ENCODE data around the gene CCDC167.

DNA sequence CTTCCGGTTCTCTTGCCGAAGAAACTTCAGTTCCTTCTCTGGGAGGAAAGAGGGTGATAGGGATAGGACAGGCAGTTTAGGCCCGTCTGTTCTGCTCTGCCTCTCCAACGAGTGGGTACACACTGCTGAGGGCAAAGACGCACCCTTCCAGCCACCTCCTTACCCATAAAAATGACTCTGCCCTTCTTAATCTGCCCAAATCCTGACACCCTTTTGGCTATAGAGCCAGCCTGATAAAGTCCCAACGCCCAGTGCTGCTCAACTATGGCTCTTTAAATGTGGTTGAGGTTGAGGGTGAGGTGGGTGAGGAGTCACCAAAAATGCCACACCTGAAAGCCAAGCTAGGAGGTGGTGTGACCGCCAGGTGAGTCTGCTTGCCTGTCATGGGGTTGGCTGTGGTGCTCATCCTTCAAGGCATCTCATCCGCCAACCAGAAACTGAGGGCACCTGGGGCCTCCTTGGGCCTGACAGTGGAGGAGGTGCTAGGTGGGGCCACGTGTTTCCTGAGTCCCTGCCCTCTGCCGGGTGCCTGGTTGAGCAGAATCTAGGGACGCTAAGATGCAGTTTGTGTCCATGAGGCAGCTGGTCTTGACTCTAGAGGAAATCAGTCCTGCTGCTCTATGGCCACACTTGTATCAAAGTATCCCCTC is 16.3 kb downstream of the CCDC167 start:
- TF ChIP-seq, protein P1, sequence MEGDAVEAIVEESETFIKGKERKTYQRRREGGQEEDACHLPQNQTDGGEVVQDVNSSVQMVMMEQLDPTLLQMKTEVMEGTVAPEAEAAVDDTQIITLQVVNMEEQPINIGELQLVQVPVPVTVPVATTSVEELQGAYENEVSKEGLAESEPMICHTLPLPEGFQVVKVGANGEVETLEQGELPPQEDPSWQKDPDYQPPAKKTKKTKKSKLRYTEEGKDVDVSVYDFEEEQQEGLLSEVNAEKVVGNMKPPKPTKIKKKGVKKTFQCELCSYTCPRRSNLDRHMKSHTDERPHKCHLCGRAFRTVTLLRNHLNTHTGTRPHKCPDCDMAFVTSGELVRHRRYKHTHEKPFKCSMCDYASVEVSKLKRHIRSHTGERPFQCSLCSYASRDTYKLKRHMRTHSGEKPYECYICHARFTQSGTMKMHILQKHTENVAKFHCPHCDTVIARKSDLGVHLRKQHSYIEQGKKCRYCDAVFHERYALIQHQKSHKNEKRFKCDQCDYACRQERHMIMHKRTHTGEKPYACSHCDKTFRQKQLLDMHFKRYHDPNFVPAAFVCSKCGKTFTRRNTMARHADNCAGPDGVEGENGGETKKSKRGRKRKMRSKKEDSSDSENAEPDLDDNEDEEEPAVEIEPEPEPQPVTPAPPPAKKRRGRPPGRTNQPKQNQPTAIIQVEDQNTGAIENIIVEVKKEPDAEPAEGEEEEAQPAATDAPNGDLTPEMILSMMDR (conservative IDR thresholded peaks at IDR 0.05; ENCODE audit: low read depth, low read length): no peak
- TF ChIP-seq EZH2 (IDR thresholded peaks at IDR 0.05; ENCODE audit: borderline replicate concordance, low read depth, low read length, poor library complexity, severe bottlenecking): no peak

Measured in A673 (cell line).